Measurements from ENCODE around the gene SMO.

SMO gene

DNA sequence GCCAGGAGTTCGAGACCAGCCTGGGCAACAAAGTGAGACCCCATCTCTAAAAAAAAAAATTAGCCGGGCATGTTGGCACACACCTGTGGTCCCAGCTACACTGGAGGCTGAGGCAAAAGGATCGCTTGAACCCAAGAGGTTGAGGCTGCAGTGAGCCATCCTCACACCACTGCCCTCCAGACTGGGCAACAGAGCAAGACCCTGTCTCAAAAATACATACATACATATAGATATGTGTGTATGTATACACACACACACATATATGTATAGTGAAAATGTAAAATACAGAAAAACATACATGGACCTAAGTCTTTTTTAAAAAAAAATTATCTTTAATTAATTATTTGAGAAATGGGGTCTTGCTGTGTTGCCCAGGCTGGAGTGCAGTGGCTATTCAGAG lies 5.5 kb downstream of the SMO start:
- no peak overlapping the region for H3K4me3 ChIP-seq (ENCODE audit: low read depth, low read length)
- peaks cover 3% of the 10 kb centered on the region; the same call in 1 of the 2 replicates for H3K27me3 ChIP-seq (ENCODE audit: insufficient read depth, low read length)
- no peak overlapping the region for H2AFZ ChIP-seq (ENCODE audit: low read length, unreplicated experiment)
- H3K27ac ChIP-seq (ENCODE audit: low read depth, low read length): no peak overlapping the region
- no peaks in the 10 kb centered on the region for H3K4me1 ChIP-seq (ENCODE audit: control insufficient read depth, insufficient read depth, low read length, unreplicated experiment)
- H3K79me2 ChIP-seq (ENCODE audit: control insufficient read depth, insufficient read depth, low read length, unreplicated experiment): no peaks in the 10 kb centered on the region
- H3K36me3 ChIP-seq (ENCODE audit: insufficient read depth, low read length): no peaks in the 10 kb centered on the region

DNA sequence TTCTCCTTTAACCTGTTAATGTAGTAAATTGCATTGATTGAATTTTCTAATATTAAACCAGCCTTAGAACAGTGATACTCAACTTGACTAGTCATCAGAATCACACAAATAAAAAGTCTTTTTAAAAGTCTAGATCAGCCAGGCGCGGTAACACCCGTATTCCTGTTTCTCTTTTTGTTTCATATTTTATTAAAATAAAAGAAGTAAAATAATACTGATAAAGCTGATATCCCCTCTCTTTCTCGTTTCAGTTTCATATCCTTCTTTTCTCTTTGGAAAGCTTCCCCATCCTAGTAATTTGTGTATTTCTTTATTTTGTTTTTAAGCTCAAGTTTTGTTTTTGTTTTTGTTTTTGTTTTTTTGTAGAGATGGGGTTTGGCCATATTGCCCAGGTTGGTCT lies 9.3 kb downstream of the SMO start:
- no peak overlapping the region for H2AFZ ChIP-seq (ENCODE audit: low read length, unreplicated experiment)
- H3K27ac ChIP-seq (ENCODE audit: low read depth, low read length): no peak overlapping the region
- no peaks in the 10 kb centered on the region for H3K4me1 ChIP-seq (ENCODE audit: control insufficient read depth, insufficient read depth, low read length, unreplicated experiment)
- no peaks in the 10 kb centered on the region for H3K79me2 ChIP-seq (ENCODE audit: control insufficient read depth, insufficient read depth, low read length, unreplicated experiment)
- no peak overlapping the region for H3K4me3 ChIP-seq (ENCODE audit: low read depth, low read length)
- H3K27me3 ChIP-seq (ENCODE audit: insufficient read depth, low read length): no peaks in the 10 kb centered on the region
- H3K36me3 ChIP-seq (ENCODE audit: insufficient read depth, low read length): no peaks in the 10 kb centered on the region

DNA sequence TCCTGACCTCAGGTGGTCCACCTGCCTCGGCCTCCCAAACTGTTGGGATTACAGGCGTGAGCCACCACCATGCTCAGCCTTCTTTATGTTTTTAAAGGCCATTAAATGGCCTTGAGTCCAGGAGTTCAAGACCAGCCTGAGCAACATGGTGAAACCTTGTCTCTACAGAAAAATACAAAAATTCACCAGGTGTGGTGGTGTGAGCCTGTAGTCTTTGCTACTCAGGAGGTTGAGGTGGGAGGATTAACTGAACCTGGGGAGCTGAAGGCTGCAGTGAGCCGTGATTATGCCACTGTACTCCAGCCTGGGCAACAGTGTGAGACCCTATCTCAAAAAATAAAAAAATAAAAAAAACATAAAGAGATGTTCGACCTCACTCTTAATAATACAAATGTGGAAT lies 11.0 kb downstream of the SMO start:
- Histone ChIP-seq H2AFZ (ENCODE audit: low read length, unreplicated experiment) (no peak overlapping the region), H3K4me1 (ENCODE audit: control insufficient read depth, insufficient read depth, low read length, unreplicated experiment) (no peaks in the 10 kb centered on the region), H3K36me3 (ENCODE audit: insufficient read depth, low read length) (no peaks in the 10 kb centered on the region), H3K79me2 (ENCODE audit: control insufficient read depth, insufficient read depth, low read length, unreplicated experiment) (no peaks in the 10 kb centered on the region), H3K27me3 (ENCODE audit: insufficient read depth, low read length) (no peaks in the 10 kb centered on the region), H3K27ac (ENCODE audit: low read depth, low read length) (no peak overlapping the region), H3K4me3 (ENCODE audit: low read depth, low read length) (no peak overlapping the region)

DNA sequence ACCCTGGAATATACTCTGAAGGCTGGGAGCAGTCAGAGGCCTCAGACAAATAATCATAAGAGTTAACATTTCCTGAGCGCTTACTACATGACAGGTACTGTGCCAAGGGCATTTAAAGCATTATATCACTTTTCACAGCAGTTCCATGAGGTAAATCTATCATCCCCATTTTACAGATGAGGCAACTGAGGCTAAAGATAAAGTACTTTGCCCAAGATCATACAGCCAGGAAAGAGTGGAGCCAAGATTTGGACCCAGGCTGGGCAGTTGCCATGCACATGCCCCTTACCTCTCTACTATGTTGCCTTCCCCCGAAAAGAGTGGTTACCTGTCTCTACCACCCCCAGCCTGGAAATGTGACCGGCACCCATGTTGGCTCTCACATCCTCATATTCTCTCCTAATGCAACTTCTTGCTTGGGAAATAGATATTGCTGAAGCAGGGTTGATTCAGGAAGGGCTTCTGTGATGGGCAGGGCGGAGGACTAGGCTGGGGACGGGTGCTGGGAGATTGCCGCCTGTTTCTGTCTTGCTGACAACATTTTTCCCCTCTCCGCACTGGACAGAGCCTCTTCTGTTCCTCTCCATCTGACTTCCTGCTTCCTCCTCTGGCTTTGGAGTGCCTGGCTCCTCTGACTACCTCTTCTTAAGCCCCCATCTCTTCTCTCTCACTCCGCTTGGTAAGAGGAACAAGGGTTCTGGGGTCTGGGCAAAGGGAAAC lies 13.8 kb downstream of the SMO start:
- Histone ChIP-seq H3K27ac (ENCODE audit: low read depth, low read length) (no peak overlapping the region), H3K4me1 (ENCODE audit: control insufficient read depth, insufficient read depth, low read length, unreplicated experiment) (no peaks in the 10 kb centered on the region), H2AFZ (ENCODE audit: low read length, unreplicated experiment) (no peak overlapping the region), H3K27me3 (ENCODE audit: insufficient read depth, low read length) (no peaks in the 10 kb centered on the region), H3K4me3 (ENCODE audit: low read depth, low read length) (no peak overlapping the region), H3K36me3 (ENCODE audit: insufficient read depth, low read length) (no peaks in the 10 kb centered on the region), H3K79me2 (ENCODE audit: control insufficient read depth, insufficient read depth, low read length, unreplicated experiment) (no peaks in the 10 kb centered on the region)

DNA sequence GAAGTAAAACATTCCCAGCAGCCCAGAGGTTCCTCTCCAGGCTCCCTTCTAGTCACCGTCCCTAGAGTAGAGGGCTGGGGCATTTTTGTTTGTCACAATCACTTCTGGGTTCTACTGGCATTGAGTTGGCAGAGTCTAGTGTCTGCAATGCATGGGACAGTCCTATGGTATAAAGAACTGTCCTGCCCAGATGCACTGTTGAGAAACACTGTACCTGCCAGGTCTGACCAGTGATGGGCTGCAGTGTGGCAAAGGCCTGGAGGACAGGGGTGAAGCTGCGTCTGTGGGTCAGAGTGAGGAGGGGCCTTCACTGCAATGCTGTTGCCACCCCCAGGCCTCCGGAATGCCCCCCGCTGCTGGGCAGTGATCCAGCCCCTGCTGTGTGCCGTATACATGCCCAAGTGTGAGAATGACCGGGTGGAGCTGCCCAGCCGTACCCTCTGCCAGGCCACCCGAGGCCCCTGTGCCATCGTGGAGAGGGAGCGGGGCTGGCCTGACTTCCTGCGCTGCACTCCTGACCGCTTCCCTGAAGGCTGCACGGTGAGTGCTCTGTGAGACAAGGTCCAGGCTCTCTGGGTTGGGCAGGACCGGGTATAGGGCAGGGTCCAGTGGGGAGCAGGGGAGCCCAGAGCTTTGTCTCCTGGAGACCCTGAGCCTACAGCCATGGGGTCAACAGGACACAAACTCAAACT lies 14.8 kb downstream of the SMO start:
- no peaks in the 10 kb centered on the region for H3K4me1 ChIP-seq (ENCODE audit: control insufficient read depth, insufficient read depth, low read length, unreplicated experiment)
- no peak overlapping the region for H3K4me3 ChIP-seq (ENCODE audit: low read depth, low read length)
- no peak overlapping the region for H2AFZ ChIP-seq (ENCODE audit: low read length, unreplicated experiment)
- no peaks in the 10 kb centered on the region for H3K36me3 ChIP-seq (ENCODE audit: insufficient read depth, low read length)
- H3K27ac ChIP-seq (ENCODE audit: low read depth, low read length): no peak overlapping the region
- no peaks in the 10 kb centered on the region for H3K27me3 ChIP-seq (ENCODE audit: insufficient read depth, low read length)
- H3K79me2 ChIP-seq (ENCODE audit: control insufficient read depth, insufficient read depth, low read length, unreplicated experiment): no peaks in the 10 kb centered on the region

DNA sequence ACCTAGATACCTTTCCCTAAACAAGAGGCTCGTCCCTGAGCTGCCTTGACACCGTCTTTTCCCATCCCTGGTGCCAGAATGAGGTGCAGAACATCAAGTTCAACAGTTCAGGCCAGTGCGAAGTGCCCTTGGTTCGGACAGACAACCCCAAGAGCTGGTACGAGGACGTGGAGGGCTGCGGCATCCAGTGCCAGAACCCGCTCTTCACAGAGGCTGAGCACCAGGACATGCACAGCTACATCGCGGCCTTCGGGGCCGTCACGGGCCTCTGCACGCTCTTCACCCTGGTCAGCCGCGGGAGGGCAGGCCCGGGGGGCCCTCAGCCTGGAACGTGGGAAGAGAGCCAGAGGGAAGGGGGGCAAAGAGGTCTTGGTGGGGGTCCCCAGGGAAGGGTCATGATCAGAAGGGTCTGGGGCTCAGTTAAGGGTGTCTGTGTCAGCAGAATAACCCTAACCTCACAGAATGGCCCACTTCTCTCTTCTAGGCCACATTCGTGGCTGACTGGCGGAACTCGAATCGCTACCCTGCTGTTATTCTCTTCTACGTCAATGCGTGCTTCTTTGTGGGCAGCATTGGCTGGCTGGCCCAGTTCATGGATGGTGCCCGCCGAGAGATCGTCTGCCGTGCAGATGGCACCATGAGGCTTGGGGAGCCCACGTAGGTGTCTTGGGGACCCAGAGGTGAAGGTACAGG lies 16.8 kb downstream of the SMO start:
- Histone ChIP-seq H2AFZ (ENCODE audit: low read length, unreplicated experiment) (no peak overlapping the region), H3K4me3 (ENCODE audit: low read depth, low read length) (no peak overlapping the region), H3K36me3 (ENCODE audit: insufficient read depth, low read length) (no peaks in the 10 kb centered on the region), H3K27ac (ENCODE audit: low read depth, low read length) (no peak overlapping the region), H3K27me3 (ENCODE audit: insufficient read depth, low read length) (no peaks in the 10 kb centered on the region), H3K79me2 (ENCODE audit: control insufficient read depth, insufficient read depth, low read length, unreplicated experiment) (no peaks in the 10 kb centered on the region), H3K4me1 (ENCODE audit: control insufficient read depth, insufficient read depth, low read length, unreplicated experiment) (no peaks in the 10 kb centered on the region)

DNA sequence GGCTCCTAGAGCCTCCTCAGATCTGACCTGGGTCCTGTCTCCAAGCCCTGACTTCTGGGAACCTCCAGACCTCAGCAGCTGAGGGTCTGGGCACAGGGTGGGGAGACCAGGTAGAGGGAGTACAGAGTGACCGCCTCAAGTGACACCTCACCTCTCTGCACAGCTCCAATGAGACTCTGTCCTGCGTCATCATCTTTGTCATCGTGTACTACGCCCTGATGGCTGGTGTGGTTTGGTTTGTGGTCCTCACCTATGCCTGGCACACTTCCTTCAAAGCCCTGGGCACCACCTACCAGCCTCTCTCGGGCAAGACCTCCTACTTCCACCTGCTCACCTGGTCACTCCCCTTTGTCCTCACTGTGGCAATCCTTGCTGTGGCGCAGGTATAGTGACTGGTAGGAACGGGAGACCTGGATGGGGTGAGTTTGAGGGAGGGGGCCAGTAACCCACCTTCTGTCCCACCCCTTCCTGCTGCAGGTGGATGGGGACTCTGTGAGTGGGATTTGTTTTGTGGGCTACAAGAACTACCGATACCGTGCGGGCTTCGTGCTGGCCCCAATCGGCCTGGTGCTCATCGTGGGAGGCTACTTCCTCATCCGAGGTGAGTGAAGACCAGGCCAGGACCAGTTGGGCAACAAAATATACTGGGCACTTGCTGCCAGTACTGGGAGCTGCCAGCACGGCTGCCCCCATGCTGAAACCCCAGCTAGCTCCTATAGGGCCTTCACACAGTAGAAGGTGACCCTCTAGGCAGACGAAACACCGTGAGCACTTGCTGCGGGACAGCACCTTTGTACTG lies 17.8 kb downstream of the SMO start:
- no peaks in the 10 kb centered on the region for H3K27me3 ChIP-seq (ENCODE audit: insufficient read depth, low read length)
- no peaks in the 10 kb centered on the region for H3K79me2 ChIP-seq (ENCODE audit: control insufficient read depth, insufficient read depth, low read length, unreplicated experiment)

DNA sequence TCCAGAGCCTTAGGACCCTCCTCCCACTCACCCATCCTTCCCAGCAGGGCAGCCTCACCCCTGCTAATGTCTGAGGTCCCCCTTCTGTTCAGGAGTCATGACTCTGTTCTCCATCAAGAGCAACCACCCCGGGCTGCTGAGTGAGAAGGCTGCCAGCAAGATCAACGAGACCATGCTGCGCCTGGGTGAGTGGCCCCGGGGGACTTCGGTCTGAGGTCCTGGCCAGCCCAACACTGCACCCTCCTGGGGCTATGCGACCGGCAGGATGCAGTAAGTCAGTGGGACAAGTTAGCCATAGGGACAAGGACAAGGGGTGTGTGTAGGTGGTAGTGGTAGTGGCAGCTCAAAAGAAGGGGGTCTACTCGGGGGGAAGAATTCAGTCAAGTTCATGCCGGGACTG lies 20.2 kb downstream of the SMO start:
- Histone ChIP-seq H3K27ac (ENCODE audit: low read depth, low read length) (no peak overlapping the region), H3K27me3 (ENCODE audit: insufficient read depth, low read length) (no peaks in the 10 kb centered on the region), H2AFZ (ENCODE audit: low read length, unreplicated experiment) (no peak overlapping the region), H3K79me2 (ENCODE audit: control insufficient read depth, insufficient read depth, low read length, unreplicated experiment) (no peaks in the 10 kb centered on the region), H3K4me3 (ENCODE audit: low read depth, low read length) (no peak overlapping the region), H3K4me1 (ENCODE audit: control insufficient read depth, insufficient read depth, low read length, unreplicated experiment) (no peaks in the 10 kb centered on the region), H3K36me3 (ENCODE audit: insufficient read depth, low read length) (no peaks in the 10 kb centered on the region)

More for the DNA sequence above, 17.8 kb downstream of the SMO start:
- Histone ChIP-seq H3K27ac (ENCODE audit: low read depth, low read length) (no peak overlapping the region), H2AFZ (ENCODE audit: low read length, unreplicated experiment) (no peak overlapping the region), H3K4me3 (ENCODE audit: low read depth, low read length) (no peak overlapping the region), H3K4me1 (ENCODE audit: control insufficient read depth, insufficient read depth, low read length, unreplicated experiment) (no peaks in the 10 kb centered on the region), H3K36me3 (ENCODE audit: insufficient read depth, low read length) (no peaks in the 10 kb centered on the region)

DNA sequence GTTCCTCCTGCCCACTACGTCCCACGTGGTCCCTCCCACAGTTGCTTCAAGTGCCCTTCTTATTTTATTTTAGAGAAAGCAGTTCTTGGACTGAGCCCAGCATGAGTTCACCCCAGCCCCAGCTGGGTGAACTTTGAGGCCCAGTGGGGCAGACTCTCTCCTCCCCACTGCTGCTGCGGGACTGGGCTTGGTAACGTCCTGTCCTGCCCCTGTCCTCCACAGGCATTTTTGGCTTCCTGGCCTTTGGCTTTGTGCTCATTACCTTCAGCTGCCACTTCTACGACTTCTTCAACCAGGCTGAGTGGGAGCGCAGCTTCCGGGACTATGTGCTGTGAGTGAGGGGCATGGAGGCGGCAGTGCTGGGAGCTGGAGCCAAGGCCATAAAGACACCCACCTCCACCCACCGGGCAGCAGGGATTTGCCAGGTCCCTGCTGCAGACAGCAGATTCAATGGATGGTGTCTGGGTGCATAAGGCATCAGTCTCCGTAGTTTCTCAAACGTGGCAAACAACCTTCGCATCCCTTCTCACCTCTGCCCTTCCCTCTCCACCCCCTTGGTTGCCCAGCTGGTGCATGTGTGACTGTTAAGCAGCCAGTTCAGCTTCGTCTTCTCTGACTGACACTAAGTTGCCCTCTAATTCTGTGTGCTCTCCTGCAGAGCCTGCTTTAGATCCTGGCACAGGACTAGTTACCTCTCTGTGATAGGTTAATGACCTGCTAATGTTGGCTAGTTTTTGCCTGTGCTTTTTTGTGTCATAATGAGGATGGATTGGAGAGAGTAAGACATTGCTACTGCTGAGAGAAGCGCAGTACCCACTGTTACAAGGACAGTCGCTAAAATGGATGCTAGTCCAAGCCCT lies 20.9 kb downstream of the SMO start:
- Histone ChIP-seq H3K4me1 (ENCODE audit: control insufficient read depth, insufficient read depth, low read length, unreplicated experiment) (no peaks in the 10 kb centered on the region), H3K36me3 (ENCODE audit: insufficient read depth, low read length) (no peaks in the 10 kb centered on the region), H3K27ac (ENCODE audit: low read depth, low read length) (no peak overlapping the region), H3K27me3 (ENCODE audit: insufficient read depth, low read length) (no peaks in the 10 kb centered on the region), H2AFZ (ENCODE audit: low read length, unreplicated experiment) (no peak overlapping the region), H3K4me3 (ENCODE audit: low read depth, low read length) (no peak overlapping the region), H3K79me2 (ENCODE audit: control insufficient read depth, insufficient read depth, low read length, unreplicated experiment) (no peaks in the 10 kb centered on the region)
